H4 (cell line): ENCODE data around the gene UCN2. TPM values are rescaled to one million over a fixed set of nuclear protein-coding genes. Genes with fewer than 3 reads are reported as not detected.
"Not testable (repeated sequence)": the region's sequence is repeated elsewhere in the genome, so short reads cannot be mapped to it uniquely, and the experiment has no call there.

Experiments
- DNase-seq: peaks from one replicate; pipeline ENCODE4 v3.0.0-alpha.2; 2015; ENCODE audit warnings: low spot score
- total RNA-seq: library from RNA; depleted of rRNA; stranded (reverse); fragments of >200 nt; shearing (Covaris generic); gene quantifications from 2 replicates; pipeline ENCODE4 v1.2.3, GENCODE V29; 2014

Gene UCN2
- total RNA-seq, 1 experiment from 2014 or later: 0.56 TPM

DNA sequence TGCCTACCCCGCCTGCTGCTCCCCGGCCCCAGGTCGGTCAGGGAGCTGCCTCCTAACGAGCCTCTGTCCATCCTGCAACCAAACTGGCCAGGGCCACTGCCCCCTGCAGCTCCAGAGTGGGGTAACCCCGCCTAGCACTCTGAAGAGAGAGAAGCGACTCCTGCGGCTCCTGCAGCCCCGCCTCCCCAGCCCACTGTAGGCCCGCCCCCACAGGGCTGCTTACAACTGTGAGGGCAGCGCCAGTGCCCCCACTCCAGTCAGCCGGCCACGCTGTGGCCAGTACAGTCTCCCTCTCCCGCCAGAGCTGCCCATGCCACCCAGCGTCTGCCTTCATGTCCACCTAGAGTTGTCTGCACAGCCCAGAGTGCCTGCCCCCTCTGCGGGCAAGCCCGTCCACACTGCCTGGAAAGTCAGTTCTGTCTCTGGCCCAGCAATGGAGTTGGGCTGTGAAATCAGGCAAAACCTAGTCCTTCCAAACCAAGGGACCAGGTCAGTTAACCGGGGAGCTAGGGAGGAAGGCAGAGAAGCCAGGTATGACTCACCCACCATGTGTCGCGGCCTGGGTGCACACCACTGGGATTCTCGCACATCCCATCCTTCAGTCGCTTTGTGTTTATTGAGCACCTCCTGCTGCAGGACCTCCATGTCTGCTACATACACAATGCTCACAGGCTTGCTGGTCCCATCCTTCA, 2.4 kb downstream of the UCN2 start:
- DNase-seq: peak; percentile 49

DNA sequence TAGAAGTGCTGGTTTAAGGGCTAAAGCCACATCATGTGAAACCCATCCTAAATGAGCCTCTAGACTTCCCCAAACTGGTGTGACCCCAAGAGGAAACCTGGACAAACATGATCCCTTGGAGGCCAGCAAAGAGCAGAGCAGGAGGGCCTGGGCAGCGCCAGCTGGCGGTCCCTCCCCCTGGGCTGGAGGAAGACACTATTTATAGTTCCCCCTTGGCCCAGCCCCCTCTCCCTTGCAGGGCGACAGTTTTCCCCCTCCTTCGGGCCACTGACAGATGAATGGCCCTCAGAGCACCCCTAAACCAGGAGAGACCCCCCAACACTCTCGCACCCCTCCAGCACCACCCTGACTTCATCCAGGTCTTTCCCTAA, 2.9 kb downstream of the UCN2 start:
- no peak for DNase-seq

DNA sequence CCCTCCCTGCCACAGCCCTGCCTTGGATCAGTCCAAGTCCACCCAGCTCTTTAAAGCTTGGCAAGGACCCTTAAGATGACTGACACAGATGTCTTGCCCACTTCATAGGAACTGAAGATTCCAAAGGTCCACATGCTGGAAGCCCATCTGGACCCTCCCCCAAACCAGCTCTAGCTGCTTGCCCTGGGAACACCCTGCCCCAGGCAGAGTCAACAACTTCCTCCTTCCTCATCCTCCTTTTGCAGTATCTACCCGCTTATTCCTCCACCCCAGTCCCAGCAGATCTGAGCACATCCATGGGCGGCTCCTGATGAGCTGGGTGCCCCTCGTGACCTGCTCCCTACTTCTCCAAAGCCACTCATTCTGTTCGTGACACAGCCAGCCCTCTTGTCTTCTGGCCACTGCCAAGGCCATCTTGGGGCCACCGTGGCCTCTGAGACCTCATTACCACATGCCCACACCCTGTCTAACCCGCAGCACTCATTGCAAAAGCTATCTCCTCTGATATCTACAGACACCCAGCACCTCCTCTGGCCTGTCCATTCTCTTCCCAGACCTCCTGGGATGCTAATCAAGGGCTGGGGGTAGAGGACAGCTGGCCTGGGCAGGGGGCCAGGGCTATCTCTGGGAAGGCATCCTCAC, 5.0 kb downstream of the UCN2 start:
- no peak for DNase-seq

DNA sequence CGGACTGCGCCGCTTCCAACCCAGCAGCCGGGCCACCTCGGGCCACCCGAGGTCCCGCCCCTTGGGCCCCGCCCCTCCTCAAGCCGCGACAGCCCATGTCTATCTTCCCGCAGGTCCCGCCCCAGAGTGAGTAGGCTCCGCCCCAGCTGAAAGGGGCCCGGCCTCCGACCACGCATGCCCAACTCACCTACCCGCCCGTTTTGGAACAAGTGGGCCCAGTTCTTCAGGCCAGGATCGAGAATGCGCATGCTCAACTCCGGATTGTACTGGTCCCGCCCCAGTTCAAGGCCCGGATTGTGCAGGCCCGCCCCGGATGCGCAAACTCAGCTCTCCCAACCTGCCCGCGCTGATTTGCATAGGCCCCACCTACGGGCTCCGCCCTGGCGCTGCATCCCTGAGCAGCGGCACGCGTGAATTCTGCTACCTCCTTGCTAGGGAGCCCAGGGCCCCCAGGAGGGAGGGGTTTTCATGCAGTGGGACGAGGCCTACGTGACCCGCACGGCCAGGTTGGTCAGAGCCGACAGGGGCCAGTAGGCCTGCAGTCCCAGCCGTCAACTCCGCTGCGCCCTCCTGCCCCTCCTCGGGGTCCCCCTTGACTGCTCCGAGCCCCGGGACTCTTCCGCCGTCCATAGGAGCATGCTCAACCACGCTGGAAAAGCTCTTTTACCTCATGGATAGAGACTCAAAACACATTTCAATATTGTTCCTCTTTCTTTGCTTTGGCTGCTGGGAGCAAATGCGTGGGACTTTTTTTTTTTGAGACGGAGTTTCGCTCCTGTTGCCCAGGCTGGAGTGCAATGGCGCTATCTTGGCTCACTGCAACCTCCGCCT, 6.6 kb downstream of the UCN2 start, which contains the start of gene PFKFB4:
PFKFB4 (minus strand) TSS at position 8 of the 831 bp plus-strand sequence. CDS start 26 bp downstream, outside the sequence.
- peak; percentile 96 for DNase-seq

DNA sequence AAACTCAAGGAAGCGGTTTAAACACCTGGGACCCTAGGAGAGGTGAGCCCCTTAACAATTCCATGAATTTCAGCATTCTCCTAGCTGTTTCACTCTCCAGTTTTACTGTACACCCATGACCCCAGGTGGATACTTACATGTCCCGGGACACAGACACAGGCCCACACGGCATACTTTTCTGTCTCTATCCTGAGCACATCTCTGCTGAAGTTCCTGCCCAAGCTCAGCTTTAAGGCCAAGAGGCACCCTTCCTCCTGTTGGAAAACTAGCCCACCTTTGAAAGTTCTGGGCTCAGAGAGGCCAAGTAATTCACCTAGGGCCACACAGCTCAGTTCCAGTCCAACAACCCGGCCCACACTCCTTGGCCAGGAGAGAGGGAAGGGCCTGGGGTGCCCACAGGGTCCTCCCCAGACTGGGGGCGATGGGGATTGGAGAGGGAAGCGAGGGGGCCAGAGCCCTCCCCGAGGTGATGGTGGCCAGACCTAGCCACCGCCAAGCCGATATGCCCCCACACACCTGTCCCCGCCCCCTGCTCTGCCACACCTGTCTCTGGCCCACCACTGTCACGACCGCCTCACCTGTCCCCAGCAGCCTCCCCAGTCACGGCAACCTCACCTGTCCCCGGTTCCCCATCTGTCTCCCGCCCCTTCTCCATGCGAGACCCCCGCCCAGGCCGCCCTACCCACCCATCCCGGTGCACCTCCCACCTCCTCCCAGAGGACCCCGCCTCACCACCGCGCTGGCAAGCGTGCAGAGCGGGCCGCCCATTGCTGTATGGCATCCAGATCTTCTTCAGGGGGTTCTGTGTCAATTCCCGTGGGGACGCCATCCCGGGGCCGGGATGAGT, 7.4 kb downstream of the UCN2 start:
- no peak for DNase-seq

DNA sequence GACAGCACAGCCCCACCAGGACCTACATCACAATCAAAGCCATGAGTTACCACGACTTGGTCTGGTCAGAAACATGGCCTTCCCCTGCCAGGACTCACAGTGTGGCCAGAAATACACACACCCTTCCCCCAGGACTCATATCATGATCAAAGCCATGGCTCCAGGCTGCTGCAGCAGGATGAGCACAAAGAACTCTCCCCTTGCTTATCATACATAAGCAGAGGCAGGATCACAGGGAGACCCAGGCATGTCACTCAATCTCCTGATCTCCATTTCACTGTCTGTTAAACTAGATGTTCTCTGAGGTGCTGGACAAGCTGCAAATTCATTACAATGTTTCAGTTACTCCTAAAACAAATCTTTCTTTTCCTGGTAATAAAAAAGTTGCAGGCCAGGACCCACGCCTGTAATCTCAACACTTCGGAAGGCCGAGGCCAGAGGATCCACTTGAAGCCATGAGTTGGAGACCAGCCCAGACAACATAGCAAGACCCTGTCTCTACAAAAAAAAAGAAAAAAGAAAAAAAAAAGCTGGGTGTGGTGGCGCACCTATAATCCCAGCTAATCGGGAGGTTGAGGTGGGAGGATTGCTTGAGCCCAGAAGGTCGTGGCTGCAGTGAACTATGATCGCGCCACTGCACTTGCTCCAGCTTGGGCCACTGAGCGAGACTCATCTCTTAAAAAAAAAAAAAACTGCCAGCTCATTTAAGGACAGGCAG, 8.2 kb downstream of the UCN2 start:
- no peak for DNase-seq

DNA sequence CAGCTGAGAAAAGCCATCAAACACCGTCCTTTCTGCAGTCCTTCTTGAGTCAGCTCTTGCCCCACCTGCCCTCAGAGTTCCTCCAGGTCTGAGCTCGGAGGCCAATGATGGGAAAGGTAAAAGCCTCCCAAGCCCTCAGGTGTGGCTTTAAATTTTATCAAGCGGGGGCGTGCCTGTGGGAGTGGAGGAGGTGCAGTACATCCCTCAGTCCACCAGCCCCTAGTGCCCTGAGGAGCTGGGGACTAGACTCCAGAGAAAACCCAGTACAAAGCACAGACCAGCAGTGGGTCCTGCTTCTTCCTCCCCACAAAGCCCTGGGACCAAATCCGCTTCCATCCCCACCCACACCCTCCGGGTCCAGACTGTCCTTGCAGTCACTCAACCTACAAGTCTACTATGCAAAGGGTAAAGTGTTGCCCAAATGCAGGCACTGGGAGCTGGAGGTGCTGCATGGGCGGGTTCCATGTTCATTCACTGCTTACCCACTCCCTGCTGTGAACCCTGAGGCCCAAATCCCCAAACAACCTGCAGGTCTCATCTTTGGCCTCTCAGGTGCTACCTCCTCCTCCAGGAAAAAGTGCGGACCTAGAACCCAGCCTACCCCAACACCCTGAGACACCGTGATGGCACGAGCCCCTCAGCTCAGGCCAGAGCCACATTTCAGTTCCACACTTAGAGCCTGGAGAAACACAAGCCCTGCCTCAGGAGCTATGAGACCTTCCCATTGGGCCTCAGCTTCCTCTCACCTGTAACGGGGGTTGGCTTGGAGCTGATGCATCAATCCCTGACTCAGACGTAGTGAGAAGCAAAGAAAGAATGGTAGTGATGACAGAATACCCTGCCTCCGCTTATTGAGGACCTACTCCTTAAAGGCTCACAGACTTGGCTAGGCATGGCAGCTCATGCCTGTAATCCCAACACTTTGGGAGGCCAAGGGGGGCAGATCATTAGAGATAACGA, 9.4 kb downstream of the UCN2 start:
- DNase-seq: no peak

DNA sequence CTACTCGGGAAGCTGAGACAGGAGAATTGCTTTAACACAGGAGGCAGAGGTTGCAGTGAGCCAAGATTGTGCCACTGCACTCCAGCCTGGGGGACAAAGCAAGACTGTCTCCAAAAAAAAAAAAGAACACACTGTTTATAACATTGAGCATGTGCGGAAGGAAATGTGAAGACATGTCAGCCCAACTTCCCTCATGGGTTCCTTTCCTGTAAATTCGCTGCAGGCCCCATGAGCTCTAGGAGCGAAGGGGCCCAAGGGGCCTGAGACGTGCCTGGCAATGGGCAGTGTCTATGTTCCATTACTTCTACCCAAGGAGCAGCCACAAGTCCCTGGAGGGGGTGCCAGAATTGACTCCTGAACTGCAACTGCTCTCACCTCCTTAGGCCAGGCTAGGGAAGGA, 10.2 kb downstream of the UCN2 start:
- DNase-seq: no peak

DNA sequence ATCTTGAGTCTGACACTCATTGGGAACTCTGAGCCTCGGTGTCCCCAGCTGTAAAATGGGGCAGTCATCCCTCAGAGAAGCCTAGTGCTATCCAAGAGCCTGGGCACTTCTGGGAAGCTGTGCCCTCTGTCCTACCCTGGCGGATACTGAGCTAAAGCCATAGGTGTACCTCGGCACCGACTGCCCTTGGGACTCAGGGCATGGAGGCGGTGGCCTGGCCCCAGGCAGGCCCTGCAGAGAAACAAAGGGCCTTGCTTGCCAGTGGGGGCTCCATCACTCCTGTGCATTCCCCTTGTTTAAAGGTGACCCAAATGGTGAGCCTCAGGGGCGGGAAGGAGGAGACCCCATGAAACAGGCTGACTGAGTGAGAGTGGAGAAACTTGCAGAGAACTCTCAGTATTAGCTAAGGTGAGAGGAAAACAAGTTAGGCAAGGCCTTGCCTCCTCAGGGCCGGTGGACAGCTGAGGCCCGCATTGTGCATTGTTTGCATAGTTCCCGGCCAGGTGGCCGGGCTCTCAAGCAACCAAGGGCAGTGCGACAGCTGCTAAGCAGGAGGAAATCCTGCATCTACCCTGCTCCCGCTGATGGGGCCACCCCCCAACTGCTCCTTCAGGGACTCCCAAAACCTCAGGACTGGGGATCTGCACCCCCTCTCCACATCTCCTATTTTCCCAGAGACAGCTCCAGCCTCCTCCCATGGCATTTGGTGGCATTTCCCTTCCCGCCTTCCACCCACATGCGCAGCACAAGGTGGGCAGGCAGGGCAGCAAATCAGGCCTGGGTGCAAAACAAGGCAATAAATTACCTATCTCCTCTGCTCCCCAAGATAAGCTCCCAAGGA, 11.2 kb downstream of the UCN2 start:
- DNase-seq: no peak

DNA sequence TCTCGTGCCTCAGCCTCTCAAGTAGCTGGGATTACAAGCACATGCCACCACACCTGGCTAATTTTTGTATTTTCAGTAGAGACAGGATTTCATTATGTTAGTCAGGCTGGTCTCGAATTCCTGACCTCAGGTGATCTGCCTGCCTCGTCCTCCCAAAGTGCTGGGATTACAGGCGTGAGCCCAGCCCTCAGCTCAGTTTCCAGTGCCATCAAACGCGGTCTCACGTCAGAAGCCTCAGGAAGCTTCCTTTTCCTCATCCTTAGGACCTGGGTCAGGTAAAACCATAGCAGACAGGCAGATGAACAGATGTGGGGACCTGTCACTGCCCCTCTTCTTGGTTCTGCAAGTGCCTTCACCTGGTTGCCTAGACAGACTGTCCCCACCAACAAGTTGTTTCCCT, 11.9 kb downstream of the UCN2 start:
- not testable (repeated sequence) for DNase-seq

DNA sequence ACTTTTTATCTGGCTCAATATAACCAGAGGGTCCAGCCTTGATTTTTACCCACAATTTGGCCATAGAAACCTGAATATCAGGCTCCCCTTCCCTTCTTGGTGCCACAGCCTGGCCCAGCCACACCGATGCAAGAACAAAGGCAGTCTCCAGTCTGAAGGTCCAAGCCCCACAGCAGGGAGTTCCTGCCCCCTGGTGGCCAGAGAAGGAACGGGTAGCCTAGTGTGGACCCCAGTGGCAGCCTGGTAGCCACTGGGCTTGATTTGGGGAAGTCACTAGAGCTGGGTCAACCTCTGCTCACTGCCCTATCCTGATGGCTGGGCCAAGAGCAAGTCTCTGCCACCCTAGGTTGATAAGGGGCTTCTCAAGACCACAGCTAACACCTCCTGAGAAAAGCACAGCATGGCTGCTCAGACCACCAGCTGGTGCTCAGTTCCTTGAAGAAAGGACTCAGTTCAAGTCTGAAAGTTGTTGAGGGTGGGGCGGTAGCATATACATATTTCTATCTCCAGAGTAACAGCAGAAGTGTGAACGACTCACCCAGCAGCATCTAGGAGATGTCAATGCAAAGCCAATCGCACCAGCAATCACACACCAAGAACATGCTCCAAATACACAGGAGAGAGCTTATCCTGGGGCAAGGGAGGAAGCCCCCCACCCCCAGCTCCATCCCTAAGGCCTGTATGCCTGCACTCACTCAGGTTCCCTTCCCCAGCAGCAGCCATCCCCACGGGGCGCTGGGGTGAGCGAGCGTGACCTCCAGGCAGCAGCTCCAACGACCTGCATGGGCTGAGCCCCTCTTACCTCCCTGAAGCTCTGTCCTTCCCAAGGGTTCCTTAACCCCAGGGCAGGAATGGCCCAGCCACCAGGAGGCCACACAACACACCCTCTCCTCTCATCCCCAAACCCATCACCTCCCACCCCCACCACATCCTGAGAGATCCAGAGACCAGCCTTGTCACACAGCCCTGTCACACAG, 14.6 kb downstream of the UCN2 start:
- DNase-seq: peak; percentile 47

DNA sequence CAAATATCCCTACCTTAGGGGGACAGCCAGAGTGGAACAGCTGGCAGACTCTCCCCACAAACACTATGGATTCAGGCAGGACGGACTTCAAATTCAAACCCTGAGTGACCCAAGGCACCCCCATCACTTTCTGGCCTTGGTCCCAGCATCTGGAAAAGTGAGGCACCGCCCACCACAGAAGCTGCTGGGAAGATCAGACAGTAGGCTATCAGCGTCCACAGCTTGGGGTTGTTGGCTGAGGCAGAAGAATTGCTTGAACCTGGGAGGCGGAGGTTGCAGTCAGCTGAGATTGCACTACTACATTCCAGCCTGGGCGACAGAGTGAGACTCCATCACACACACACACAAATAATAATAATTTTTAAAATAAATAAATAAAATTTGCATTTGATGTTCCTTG, 15.5 kb downstream of the UCN2 start:
- no peak for DNase-seq

DNA sequence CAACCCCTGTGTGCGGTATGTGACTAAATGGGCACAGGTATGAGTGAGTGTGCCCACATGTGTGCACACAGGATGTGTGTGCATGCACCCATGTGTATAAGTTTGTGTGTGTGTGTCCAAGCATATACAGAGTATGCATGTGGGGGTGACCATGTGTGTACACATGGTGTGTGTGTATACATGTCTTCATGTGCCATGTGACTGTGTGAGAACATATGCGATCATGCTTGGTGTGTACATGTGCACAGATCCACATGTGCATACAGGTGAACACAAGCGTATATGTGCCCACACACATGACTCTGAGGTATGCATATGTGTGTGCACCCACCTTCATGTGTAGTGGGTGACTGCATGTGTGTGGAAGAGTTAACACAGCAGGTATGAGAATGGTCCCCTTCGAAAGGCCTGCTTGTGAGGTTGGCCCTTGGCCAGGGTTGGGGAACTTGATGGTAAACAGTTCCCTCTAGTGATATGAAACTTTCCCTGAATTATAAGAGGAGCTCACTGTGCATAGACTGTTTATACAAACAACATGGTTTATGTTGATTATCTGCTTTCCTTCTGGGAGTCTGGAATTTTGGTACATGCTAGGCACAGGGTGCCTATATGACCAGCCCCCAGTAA, 17.3 kb downstream of the UCN2 start:
- no peak for DNase-seq

DNA sequence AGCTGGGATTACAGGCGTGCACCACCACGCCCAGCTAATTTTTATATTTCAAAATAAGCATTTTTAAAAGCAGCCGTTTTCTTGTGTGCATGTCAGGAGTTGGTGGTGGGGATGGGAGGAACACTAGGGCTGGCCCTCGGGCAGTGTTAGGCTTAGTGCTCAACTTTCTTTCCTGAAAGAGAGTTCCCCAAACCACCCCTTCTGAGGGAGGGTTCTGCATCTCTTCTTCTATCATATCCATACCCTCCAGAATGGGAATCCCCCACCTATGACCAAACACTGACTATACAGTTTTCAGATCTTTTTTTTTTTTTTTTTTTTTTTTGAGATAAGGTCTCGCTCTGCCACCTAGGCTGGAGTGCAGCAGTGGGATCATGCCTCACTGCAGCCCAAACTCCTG, 19.4 kb downstream of the UCN2 start:
- DNase-seq: no peak

DNA sequence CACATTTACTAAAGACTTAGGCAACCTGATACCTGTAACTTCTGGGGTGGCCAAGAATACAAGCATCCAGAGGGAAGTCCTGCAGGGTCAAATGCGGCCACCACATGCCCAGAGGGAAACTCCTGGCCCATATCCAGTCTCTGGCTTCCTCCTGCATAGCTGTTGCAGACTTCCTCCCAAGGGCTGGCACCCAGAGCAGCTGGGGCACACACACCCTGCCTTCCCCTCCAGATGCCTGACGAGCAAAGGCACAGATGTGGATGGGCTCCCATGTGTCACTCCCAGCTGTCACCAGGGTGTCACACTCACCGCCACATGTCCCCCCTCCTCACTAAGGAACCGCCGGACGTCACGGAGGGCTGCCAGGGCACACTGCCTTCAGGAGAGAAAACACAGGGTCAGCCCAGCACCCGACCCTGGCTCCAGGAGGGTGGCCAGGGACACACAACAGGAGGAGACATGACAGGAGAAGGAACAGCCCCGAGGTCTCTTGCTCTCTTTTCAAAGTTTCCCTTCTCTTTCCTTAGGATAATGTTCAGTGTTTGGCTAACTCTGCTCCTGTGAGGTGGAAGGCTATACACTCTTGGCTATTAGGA, 20.2 kb downstream of the UCN2 start:
- DNase-seq: no peak

DNA sequence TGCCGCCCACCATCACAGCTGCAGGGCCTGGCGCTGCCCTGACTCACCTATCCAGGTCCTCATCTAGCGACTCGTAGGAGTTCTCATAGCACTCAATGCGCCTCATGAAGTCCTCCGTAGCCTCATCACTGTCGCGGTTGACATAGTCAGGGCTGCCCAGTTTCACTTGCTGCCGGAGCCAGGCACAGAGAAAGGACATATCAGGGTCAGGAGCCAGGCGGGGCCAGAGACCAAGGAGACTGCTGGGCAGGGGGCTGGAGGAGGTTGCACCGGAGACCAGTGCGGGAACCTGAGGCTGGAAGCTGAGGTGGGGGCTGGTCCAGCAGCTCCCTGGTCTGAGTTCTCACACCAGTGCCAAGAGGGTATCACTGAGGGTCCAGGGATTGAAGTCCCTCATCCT, 25.1 kb downstream of the UCN2 start:
- no peak for DNase-seq

DNA sequence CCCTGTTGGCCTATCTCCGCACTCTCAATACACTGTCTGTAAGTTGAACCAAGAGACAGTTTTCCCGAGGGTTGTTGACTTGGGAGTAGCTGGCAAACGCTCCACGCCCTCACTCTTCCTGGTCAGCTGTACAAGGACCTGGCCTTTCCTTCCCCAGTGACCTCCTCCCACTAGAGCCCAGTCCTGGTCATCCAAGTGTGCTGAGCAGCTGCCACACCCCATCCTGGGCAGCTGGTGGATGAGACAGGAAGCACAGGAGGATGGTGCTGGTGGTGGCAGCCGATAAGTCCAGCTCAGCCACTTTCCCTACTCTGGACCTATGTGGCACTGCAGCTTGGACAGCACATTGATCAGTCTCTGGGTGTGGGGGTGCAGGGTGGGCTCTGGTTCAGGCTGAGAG, 26.8 kb downstream of the UCN2 start:
- no peak for DNase-seq
